Measurements from ENCODE around the gene CCS.

GRCh38 chr11:66649903-66650302 is 56.9 kb downstream of the CCS start:
- TF ChIP-seq POLR2A (IDR thresholded peaks at IDR 0.05), result no peak
- no peak for TF ChIP-seq CTCF (IDR thresholded peaks at IDR 0.05)

Measured in esophagus squamous epithelium (tissue), 4 donors.